ENCODE measurements around the gene PPP6R2.

The PPP6R2 gene

DNA sequence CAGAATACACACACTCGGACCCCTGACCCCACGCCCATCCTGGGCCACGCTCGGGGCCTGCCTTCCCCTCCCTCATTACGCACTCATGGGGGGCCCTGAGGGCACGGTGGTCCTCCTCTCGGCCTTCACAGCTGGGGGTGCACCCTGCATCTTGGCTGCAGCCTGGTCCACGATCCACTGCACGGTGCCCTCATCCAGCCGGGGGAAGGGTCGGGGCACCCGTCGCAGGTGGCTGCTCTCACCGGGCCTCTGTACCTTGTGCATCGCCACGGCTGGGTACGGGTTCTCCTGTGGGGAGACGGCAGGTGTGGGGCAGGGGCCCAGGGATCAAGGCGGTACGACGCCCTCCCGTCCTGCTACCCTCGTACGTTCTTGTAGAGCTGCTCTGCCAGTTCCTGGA, 121.3 kb downstream of the PPP6R2 start:
- DNase-seq (ENCODE audit: low read depth in 4 of 4, low spot score in 1 of 4) = no peak

DNA sequence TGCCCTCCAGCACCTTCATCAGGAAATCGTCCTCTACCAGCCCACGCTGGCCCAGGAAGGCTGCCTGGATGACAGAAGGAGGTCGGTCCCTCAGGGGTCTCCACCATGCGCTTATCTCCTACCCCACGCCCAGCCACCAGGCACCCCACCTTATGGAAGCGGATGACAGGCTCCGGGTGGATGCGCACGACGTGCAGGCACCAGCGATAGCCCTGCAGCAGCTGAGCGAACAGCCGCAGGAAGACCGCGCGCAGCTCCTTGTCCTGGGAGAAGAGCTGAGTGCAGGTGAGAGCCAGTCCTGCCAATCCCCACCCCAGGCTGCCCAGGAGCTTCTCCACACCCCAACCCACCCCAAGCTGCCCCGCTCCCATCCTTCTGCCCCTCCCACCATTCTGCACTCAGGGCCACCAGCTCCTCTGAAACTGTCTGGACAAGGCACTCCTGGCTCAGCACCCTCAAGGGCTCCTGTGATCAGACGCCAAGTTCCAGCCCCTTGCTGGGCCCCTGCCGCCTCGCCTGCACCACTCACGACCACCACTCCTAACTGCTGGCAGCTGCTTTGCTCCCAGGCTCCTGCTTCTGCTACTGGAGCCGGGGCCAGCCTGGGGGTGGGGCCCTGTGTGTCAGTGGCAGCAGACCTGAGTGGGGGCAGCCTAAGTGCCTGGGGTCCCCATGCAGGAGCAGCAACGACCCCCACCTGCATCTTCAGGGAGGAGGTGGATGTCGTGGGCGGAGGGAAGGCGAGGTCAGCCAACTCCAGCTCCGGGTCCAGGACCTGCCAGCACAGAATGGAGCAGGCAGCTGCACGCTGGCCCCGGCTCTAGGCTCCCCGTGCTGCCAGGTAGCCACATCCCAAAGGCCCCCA, 122.2 kb downstream of the PPP6R2 start:
- DNase-seq (ENCODE audit: low read depth in 4 of 4, low spot score in 1 of 4) = no peak

DNA sequence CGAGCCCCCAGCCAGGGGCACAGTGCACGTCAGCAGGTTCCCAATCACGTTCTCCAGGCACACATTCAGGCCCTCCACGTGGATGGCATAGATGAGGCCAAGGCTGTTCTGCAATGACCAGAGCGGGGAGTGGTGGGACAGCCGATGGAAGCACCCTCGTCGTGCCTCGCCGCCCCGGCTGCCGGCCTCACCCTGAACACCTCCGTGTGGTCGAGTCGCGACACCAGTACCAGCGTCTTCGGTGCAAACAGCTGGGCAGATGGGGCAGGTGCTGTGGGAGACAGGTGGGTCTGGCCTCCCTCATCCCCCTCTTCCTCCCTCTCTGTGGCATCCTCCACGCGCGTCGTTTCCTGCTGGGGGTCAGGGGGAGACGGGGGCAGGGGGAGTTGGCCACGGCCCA, 124.2 kb downstream of the PPP6R2 start:
- DNase-seq (ENCODE audit: low read depth in 4 of 4, low spot score in 1 of 4) = no peak

DNA sequence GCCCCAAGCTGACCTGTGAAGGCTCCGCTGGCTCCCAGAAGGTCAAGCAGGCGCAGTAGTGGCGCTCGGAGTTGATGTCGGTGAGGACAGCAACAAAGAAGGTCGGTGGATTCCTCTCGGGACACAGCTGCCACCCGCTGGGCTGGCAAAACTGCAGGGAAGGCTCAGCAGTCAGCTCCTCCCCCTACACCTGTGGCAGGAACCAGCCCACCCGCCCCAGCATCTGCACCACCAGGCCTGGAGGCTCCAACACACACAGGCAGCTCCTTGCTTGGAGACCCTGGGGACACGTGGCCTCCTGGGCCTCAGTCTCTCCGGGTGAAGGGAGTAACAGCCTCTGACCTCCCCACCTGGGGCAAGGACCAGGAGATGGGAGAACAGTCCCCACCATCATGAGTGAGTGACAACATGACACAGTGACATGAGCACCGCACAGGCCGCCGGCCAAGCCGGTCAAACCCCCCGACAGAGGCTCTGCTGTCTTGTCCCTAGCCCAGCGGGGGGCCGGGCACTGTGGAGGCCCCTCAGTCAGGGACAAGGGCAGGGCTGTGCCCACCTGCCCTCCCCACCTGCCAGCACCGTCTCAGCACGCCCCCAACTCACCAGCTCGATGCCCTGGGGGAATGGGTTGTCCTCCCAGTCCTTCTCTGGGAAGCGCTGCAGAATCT, 124.8 kb downstream of the PPP6R2 start:
- no peak for DNase-seq (ENCODE audit: low read depth in 4 of 4, low spot score in 1 of 4)

GRCh38 chr22:50468626-50469025, 125.5 kb downstream of the PPP6R2 start:
- DNase-seq (ENCODE audit: low read depth in 4 of 4, low spot score in 1 of 4) = no peak

- DNase-seq (ENCODE audit: low read depth in 4 of 4, low spot score in 1 of 4) = peak; percentile 69 to 96 (median 84)
Observed at GRCh38 chr22:50469377-50470305, 126.5 kb downstream of the PPP6R2 start.

DNA sequence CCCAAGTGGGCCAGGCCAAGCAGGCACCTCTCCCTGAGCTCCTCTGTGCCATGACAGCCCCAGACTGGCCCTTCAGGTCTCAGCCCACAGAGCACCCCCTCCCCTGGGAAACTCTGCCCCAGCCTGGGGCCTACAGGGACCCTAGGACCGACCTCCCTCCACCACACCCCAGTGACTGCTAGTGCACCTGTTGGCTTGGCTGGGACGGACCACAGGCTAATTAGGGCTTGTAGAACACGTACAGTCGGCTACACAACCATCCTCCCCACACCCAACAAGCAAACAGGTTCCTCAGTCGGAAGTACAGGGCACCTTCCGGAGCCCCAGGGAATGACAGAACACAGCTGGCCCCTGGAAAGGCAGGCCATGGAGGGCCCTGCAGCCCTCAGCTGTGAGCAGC, 127.4 kb downstream of the PPP6R2 start:
- no peak for DNase-seq (ENCODE audit: low read depth in 4 of 4, low spot score in 1 of 4)

GRCh38 chr22:50471197-50471847, 128.2 kb downstream of the PPP6R2 start:
- DNase-seq (ENCODE audit: low read depth in 4 of 4, low spot score in 1 of 4) = no peak

DNA sequence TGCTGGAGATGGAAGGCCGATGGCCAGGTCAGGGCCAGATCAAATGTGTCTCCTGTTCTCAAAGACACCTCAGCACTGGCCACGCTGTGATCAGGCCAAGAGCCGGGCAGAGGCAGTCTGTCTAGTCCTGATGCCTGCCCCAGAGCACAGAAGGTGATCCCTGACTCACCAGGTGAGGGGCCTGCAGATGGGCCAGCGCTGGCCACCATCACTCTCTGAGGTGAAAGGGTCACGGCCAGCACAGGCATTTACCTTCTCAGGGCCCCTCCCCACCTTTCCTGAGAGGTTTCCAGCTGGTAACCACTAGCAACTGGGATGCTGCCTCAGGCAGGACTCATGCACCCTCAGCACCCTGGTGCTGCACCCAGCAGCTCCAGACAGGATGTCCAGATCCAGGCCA, 128.8 kb downstream of the PPP6R2 start:
- no peak for DNase-seq (ENCODE audit: low read depth in 4 of 4, low spot score in 1 of 4)

- DNase-seq (ENCODE audit: low read depth in 4 of 4, low spot score in 1 of 4) = no peak
Observed at GRCh38 chr22:50473088-50473487, 130.0 kb downstream of the PPP6R2 start.

- peak in 1 of 4 experiments; percentile 32 for DNase-seq (ENCODE audit: low read depth in 4 of 4, low spot score in 1 of 4)
Observed at GRCh38 chr22:50473855-50474671, 130.9 kb downstream of the PPP6R2 start.

- DNase-seq (ENCODE audit: low read depth in 4 of 4, low spot score in 1 of 4) = peak; percentile 64 to 85 (median 74)
Observed at GRCh38 chr22:50474710-50475651, 131.9 kb downstream of the PPP6R2 start, which contains the start of gene SBF1. SBF1 (minus strand) TSS chr22:50475035; CDS start chr22:50474840, 195 bp downstream.

DNA sequence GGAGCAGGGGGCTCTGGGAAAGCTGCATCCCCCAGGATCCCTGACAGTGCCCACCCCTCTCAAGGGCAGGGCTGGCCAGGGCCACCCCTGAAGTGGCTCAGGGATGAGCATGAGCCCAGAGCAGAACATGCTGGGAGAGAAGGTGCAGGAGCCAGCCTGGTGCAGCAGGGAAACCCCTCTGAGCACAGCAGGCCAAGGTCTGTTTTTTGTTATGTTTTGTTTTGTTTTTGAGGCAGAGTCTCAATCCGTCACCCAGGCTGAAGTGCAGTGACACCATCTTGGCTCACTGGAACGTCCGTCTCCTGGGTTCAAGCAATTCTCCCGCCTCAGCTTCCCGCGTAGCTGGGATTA, 132.5 kb downstream of the PPP6R2 start:
- DNase-seq (ENCODE audit: low read depth in 4 of 4, low spot score in 1 of 4) = no peak

GRCh38 chr22:50476868-50477267, 133.7 kb downstream of the PPP6R2 start:
- no peak for DNase-seq (ENCODE audit: low read depth in 4 of 4, low spot score in 1 of 4)

DNA sequence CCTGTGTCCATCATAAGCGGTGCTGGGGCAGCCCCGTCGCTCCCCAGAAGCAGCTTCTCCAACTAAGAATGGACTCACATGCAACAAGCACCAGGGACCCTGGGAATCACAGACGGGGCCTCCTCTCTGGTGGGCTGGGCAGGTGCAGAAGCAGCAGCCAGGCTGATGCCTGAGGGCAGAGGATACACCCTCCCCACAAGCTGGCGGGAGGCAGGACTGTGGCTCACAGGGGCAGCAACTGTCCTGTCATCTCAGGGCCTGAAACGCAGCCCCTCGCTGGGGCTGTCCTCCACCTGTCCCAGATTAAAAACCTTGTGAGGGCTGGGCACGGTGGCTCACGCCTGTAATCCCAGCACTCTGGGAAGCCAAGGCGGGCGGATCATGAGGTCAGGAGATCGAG, 134.8 kb downstream of the PPP6R2 start:
- DNase-seq (ENCODE audit: low read depth in 4 of 4, low spot score in 1 of 4) = no peak

GRCh38 chr22:50479721-50480120, 136.6 kb downstream of the PPP6R2 start:
- no peak for DNase-seq (ENCODE audit: low read depth in 4 of 4, low spot score in 1 of 4)

DNA sequence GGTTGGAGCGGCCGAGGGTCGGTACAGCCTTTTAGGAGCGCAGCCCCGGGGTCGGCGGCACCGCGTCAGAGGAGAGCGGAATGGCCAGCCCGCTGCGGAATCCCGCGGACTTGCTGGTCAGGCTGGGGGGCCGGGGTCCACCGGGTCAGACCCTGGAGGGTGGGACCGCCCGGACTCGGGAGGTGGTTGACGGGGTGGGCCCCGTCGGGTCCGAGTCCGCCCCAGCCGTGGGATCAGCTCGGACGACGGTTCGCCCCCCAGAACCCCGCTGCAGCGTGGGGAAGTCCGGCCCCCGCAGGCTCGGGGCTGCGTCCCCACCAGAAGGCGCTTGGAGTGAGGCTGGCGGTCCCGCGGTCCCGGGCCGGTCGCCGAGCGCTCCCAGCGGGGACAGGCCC, 137.9 kb downstream of the PPP6R2 start:
- no peak for DNase-seq (ENCODE audit: low read depth in 4 of 4, low spot score in 1 of 4)

- peak in 3 of 4 experiments; percentile 34 to 59 (median 53) for DNase-seq (ENCODE audit: low read depth in 4 of 4, low spot score in 1 of 4)
Observed at GRCh38 chr22:50481440-50482106, 138.4 kb downstream of the PPP6R2 start, which contains the start of gene ADM2. ADM2 (plus strand) TSS chr22:50481543; CDS start chr22:50481848, 305 bp downstream.

Data from stimulated activated CD4-positive, alpha-beta T cell treated with anti-CD3 and anti-CD28 coated beads, Interleukin-1b, Interleukin-23, amount 100 ng/mL, for 24 hours (primary cell).